GM12878 (cell line): Measurements from ENCODE around the gene EDNRA. TPM values are rescaled to one million over a fixed set of nuclear protein-coding genes. Genes with fewer than 3 reads are reported as not detected.
A peak's percentile ranks its signal among the peaks of the same experiment; 100 is the strongest.

Experiments
- ATAC-seq: fragments of 200-7000 bp; cut with Tn5 transposase; 3 replicates; pipeline ENCODE4 v1.9.1; 2020; ENCODE audit warnings: mild to moderate bottlenecking, moderate library complexity
- BruUV-seq: library from RNA; stranded (reverse); fragments of 400-500 nt; replicated peaks from 2 replicates; lab custom pipeline; 2021; lab: Mats Ljungman, UMichigan
- CTCF ChIA-PET: fragments of 300-600 bp; sonication (Branson Sonifier 250); formaldehyde crosslinking; extraction: SDS; loops from one replicate; lab custom pipeline; 2021; ENCODE audit warnings: inconsistent platforms; lab: Yijun Ruan, JAX
- POLR2A ChIA-PET: fragments of 350-600 bp; formaldehyde crosslinking; extraction: SDS; loops from one replicate; lab custom pipeline; 2021; ENCODE audit warnings: inconsistent platforms; lab: Charles Lee
- RAD21 ChIA-PET: fragments of 300-600 bp; sonication (Branson Sonifier 250); formaldehyde crosslinking; loops from one replicate; lab custom pipeline; 2023; ENCODE audit warnings: antibody characterized with exemption; ENCODE audit not compliant: unreplicated experiment; lab: Charles Lee
- SMC1A ChIA-PET: fragments of 300-600 bp; sonication (Branson Sonifier 250); formaldehyde crosslinking; loops from one replicate; lab custom pipeline; 2023; ENCODE audit not compliant: unreplicated experiment, uncharacterized antibody; lab: Charles Lee
- DNase-seq: peaks from one replicate; pipeline ENCODE4 v3.0.0-alpha.2; 2011; ENCODE audit warnings: low read depth, low spot score
- FAIRE-seq: peaks from 3 replicates; lab custom pipeline; 2011; peaks lifted over from hg19 to GRCh38; lab: Jason Lieb, UNC
- H2AFZ ChIP-seq: 2 replicates; pipeline ENCODE4 v1.6.0; 2011; ENCODE audit warnings: low read depth, low read length, control low read depth; ENCODE audit not compliant: control insufficient read depth
- H3K27ac ChIP-seq: 2 replicates; pipeline ENCODE4 v1.5.1; 2011; ENCODE audit warnings: control low read depth; ENCODE audit not compliant: control insufficient read depth, insufficient read depth
- H3K27me3 ChIP-seq, 2 experiments: replicated peaks in 1 of 2; 2 replicates each; pipeline versions ENCODE4 v1.6.0 to v1.6.1; 2011; ENCODE audit warnings: low read length in 1 of 2; ENCODE audit not compliant: control insufficient read depth in 2 of 2, insufficient read depth in 2 of 2
- H3K36me3 ChIP-seq, 2 experiments: 2 replicates each; pipeline ENCODE4 v1.5.1; 2011; ENCODE audit warnings: low read length in 1 of 2; ENCODE audit not compliant: control insufficient read depth in 2 of 2, insufficient read depth in 2 of 2
- H3K4me1 ChIP-seq: 2 replicates; pipeline ENCODE4 v1.6.1; 2011; ENCODE audit warnings: mild to moderate bottlenecking, low read length, moderate library complexity, mixed read lengths; ENCODE audit not compliant: control insufficient read depth, insufficient read depth
- H3K4me2 ChIP-seq: 2 replicates; pipeline ENCODE4 v1.6.0; 2011; ENCODE audit warnings: control low read depth; ENCODE audit not compliant: control insufficient read depth, insufficient read depth
- H3K4me3 ChIP-seq: fragments of 200-600 bp; sonication (generic); 2 replicates; pipeline ENCODE4 v1.5.1; 2016
- H3K79me2 ChIP-seq: 2 replicates; pipeline ENCODE4 v1.6.0; 2011; ENCODE audit warnings: low read length; ENCODE audit not compliant: control insufficient read depth, insufficient read depth
- H3K9ac ChIP-seq: 2 replicates; pipeline ENCODE4 v1.8.0; 2011; ENCODE audit warnings: low read length, control low read depth, mixed read lengths; ENCODE audit not compliant: control insufficient read depth, insufficient read depth
- H3K9me3 ChIP-seq: replicated peaks from 3 replicates; pipeline ENCODE4 v1.5.1; 2011; ENCODE audit warnings: mild to moderate bottlenecking, low read length; ENCODE audit not compliant: control insufficient read depth, insufficient read depth
- H4K20me1 ChIP-seq: 2 replicates; pipeline ENCODE4 v1.6.0; 2011; ENCODE audit not compliant: control insufficient read depth, insufficient read depth
- BMI1 ChIP-seq: fragments of 450-650 bp; IDR thresholded peaks from 2 replicates; pipeline ENCODE4 v1.6.1; 2016; ENCODE audit warnings: mild to moderate bottlenecking, moderate library complexity, borderline replicate concordance
- EED ChIP-seq: sonication (generic); IDR thresholded peaks from 2 replicates; pipeline ENCODE4 v1.6.1; 2016; ENCODE audit warnings: antibody characterized with exemption, low read depth
- GABPA ChIP-seq: IDR thresholded peaks from 2 replicates; pipeline ENCODE4 v1.6.1; 2014; ENCODE audit warnings: antibody characterized with exemption, low read depth, mild to moderate bottlenecking, inconsistent platforms
- HDAC2 ChIP-seq: fragments of 200-600 bp; sonication (generic); IDR thresholded peaks from 2 replicates; pipeline ENCODE4 v1.6.1; 2017
- JUNB ChIP-seq: IDR thresholded peaks from 2 replicates; pipeline ENCODE4 v1.6.1; 2016; ENCODE audit warnings: antibody characterized with exemption, mild to moderate bottlenecking
- NFIC ChIP-seq: IDR thresholded peaks from 2 replicates; pipeline ENCODE4 v1.6.1; 2012; ENCODE audit warnings: low read depth, mild to moderate bottlenecking, inconsistent platforms, low read length, moderate library complexity
- PML ChIP-seq: IDR thresholded peaks from 2 replicates; pipeline ENCODE4 v1.6.1; 2012; ENCODE audit warnings: low read length, inconsistent platforms
- RAD21 ChIP-seq: IDR thresholded peaks from 2 replicates; pipeline ENCODE4 v1.6.1; 2011; ENCODE audit warnings: mild to moderate bottlenecking, low read depth, low read length, moderate library complexity; ENCODE audit not compliant: insufficient read depth
- RUNX3 ChIP-seq: IDR thresholded peaks from 2 replicates; pipeline ENCODE4 v1.6.1; 2012; ENCODE audit warnings: low read length, inconsistent platforms
- TAF1 ChIP-seq: IDR thresholded peaks from 2 replicates; pipeline ENCODE4 v1.6.1; 2011; ENCODE audit warnings: mild to moderate bottlenecking, low read depth, low read length, borderline replicate concordance
- TCF7 ChIP-seq: IDR thresholded peaks from 2 replicates; pipeline ENCODE4 v1.6.1; 2014; ENCODE audit warnings: antibody characterized with exemption, borderline replicate concordance
- YY1 ChIP-seq: IDR thresholded peaks from 2 replicates; pipeline ENCODE4 v1.6.1; 2011; ENCODE audit warnings: low read depth, mild to moderate bottlenecking, low read length
- ZNF274 ChIP-seq: IDR thresholded peaks from one replicate; pipeline ENCODE4 v1.8.0; 2011; ENCODE audit not compliant: insufficient read length, insufficient read depth
- WGBS: methylation state at CpG from one replicate; pipeline ENCODE4 v1.1.6; 2016; ENCODE audit warnings: low lambda C conversion rate; ENCODE audit not compliant: insufficient replicate concordance, insufficient coverage; ENCODE audit errors: missing lambda C conversion rate; 5-methylcytosine and 5-hydroxymethylcytosine counted together
- in situ Hi-C: fragments of 300-500 bp; cut with MboI; formaldehyde crosslinking; loops from 9 replicates; pipeline ENCODE4 v1.14.3; 2018; ENCODE audit warnings: mixed read lengths
- intact Hi-C: fragments of 100-400 bp; cut with micrococcal nuclease; formaldehyde crosslinking; loops from one replicate; pipeline ENCODE4 v1.14.2; 2022; ENCODE audit not compliant: unreplicated experiment
- polyA plus RNA-seq, 11 experiments: library from polyadenylated mRNA; depleted of rRNA in 4 of 11; unstranded in 6 of 11; stranded (reverse) in 5 of 11; fragments of >200 nt; fragmentation: Nextera tagmentation in 4 of 11; fragmentation: Illumina TruSeq in 1 of 11; extraction: Ambion mirVana in 4 of 11; extraction: Trizol in 1 of 11; gene quantifications; 1 replicate in 1 of 11; 2 replicates in 10 of 11; pipeline versions ENCODE4 v1.2.1 to v1.2.3, GENCODE V29; 2011 to 2016; ENCODE audit warnings: inconsistent platforms in 2 of 11, missing spikeins in 2 of 11, low read depth in 1 of 11
- total RNA-seq, 4 experiments: library from RNA; depleted of rRNA in 3 of 4; stranded (reverse); fragments of >200 nt in 3 of 4; fragmentation: Illumina TruSeq in 1 of 4; extraction: Trizol in 1 of 4; gene quantifications; 2 replicates each; pipeline versions ENCODE4 v1.2.1 to v1.2.3, GENCODE V29; 2013 to 2021

EDNRA gene
- total and polyA plus RNA-seq, 10 of the 15 experiments (the other 5 are each of a cell fraction or from before 2014, with no cell fraction given), result 0.01 to 0.32 (median 0.13) TPM

- BruUV-seq, result no TSS peak
- ChIA-PET SMC1A (interaction anchor here (1.0 to 1.5 kb wide), 3 partner anchors 42 to 321 kb away, joined by 3 to 5 read pairs (median 3); no protein-coding TSS in a partner anchor), CTCF (no interaction called here), POLR2A (no interaction called here)
- no peaks in the 10 kb centered on the region for H4K20me1 ChIP-seq
- H3K79me2 ChIP-seq, result no peaks in the 10 kb centered on the region
- H3K4me2 ChIP-seq, result no peak overlapping the region
- no peaks in the 10 kb centered on the region for H3K27me3 ChIP-seq
- in situ Hi-C loops, result no loop called here
- no peak for DNase-seq
- TF ChIP-seq ZNF274, result no peak
- no peak for TF ChIP-seq TAF1
- TF ChIP-seq BMI1, result no peak
- TF ChIP-seq YY1, result no peak
- no peak for TF ChIP-seq GABPA
- no peak for TF ChIP-seq HDAC2
- TF ChIP-seq, all 136 proteins: peak for 0
- ATAC-seq, result no peak
- no peak for FAIRE-seq
- Histone ChIP-seq H3K27ac (no peak overlapping the region), H3K4me1 (peaks cover 9% of the 10 kb centered on the region), H2AFZ (no peak overlapping the region), H3K9me3 (peaks cover 3% of the 10 kb centered on the region; the same call in 2 of the 3 replicates), H3K9ac (no peak overlapping the region), H3K4me3 (no peak overlapping the region), H3K36me3 (no peaks in the 10 kb centered on the region)
- 70% methylated on average over 2 of the region's 2 CpGs for WGBS
- RAD21 ChIA-PET, result no interaction called here
- intact Hi-C loops, result no loop called here
Measured at GRCh38 chr4:147546349-147546748, 65.5 kb downstream of the EDNRA start.

GRCh38 chr4:147547314-147548056 is 66.6 kb downstream of the EDNRA start:
- H3K27ac ChIP-seq, result no peak overlapping the region
- ATAC-seq (peak; percentile 45), FAIRE-seq (peak; percentile 44), DNase-seq (no peak)
- peaks cover 4% of the 10 kb centered on the region; the same call in 2 of the 3 replicates for H3K9me3 ChIP-seq
- no peaks in the 10 kb centered on the region for H3K27me3 ChIP-seq
- RAD21 ChIA-PET, result no interaction called here
- in situ Hi-C loops, result no loop called here
- CTCF ChIA-PET, result interaction anchor here (1.2 to 1.4 kb wide), 2 partner anchors 22 to 319 kb away, joined by 4 to 5 read pairs; no protein-coding TSS in a partner anchor
- H3K36me3 ChIP-seq, result no peaks in the 10 kb centered on the region
- H3K79me2 ChIP-seq, result no peaks in the 10 kb centered on the region
- no peak overlapping the region for H3K4me3 ChIP-seq
- SMC1A ChIA-PET, result interaction anchor here (1.5 kb wide), 1 partner anchor 320 kb away, joined by 5 read pairs; no protein-coding TSS in a partner anchor
- H3K9ac ChIP-seq, result no peak overlapping the region
- POLR2A ChIA-PET, result no interaction called here
- H3K4me1 ChIP-seq, result peaks cover 9% of the 10 kb centered on the region
- 0 out of 2 replicates have a peak overlapping the region, but pooled peaks have one; percentile 7 for H3K4me2 ChIP-seq
- H4K20me1 ChIP-seq, result no peaks in the 10 kb centered on the region
- intact Hi-C loops, result no loop called here
- TF ChIP-seq PML (no peak), RAD21 (no peak), TCF7 (0 out of 2 replicates have a peak, but pooled peaks have one; percentile 8), JUNB (peak; percentile 28; the same call in 1 of the 2 replicates), NFIC (0 out of 2 replicates have a peak, but pooled peaks have one; percentile 25), RUNX3 (peak; percentile 30; the same call in 1 of the 2 replicates), EED (peak; percentile 13; the same call in 1 of the 2 replicates)
- WGBS, result 34% methylated on average over 4 of the region's 4 CpGs
- BruUV-seq, result no TSS peak
- H2AFZ ChIP-seq, result peak overlapping the region; percentile 15; the same call in 1 of the 2 replicates
